ENCODE results near the gene EYS.
"Not testable (repeated sequence)": the region's sequence is repeated elsewhere in the genome, so short reads cannot be mapped to it uniquely, and the experiment has no call there.

Gene EYS

GRCh38 chr6:63926950-63927927, 1779.8 kb downstream of the EYS start:
- DNase-seq: no peak

GRCh38 chr6:63926258-63926780, 1780.7 kb downstream of the EYS start:
- DNase-seq: no peak

GRCh38 chr6:63923139-63923739, 1783.8 kb downstream of the EYS start:
- peak; percentile 6 for DNase-seq

- DNase-seq: no peak
Observed at GRCh38 chr6:63919556-63920110, 1787.4 kb downstream of the EYS start.

- no peak for DNase-seq
Observed at GRCh38 chr6:63912887-63913286, 1794.1 kb downstream of the EYS start.

GRCh38 chr6:63910863-63911551, 1796.0 kb downstream of the EYS start:
- DNase-seq: no peak

GRCh38 chr6:63904650-63905248, 1802.3 kb downstream of the EYS start:
- DNase-seq: no peak

- DNase-seq: no peak
Observed at GRCh38 chr6:63899550-63899949, 1807.5 kb downstream of the EYS start.

GRCh38 chr6:63897952-63898351, 1809.1 kb downstream of the EYS start:
- DNase-seq: no peak

GRCh38 chr6:63897459-63897858, 1809.6 kb downstream of the EYS start:
- no peak for DNase-seq

GRCh38 chr6:63888416-63888815, 1818.6 kb downstream of the EYS start:
- no peak for DNase-seq

- not testable (repeated sequence) for DNase-seq
Observed at GRCh38 chr6:63887804-63888203, 1819.2 kb downstream of the EYS start.

GRCh38 chr6:63887002-63887751, 1819.8 kb downstream of the EYS start:
- DNase-seq: no peak

GRCh38 chr6:63886341-63886740, 1820.7 kb downstream of the EYS start:
- no peak for DNase-seq

GRCh38 chr6:63883597-63883996, 1823.4 kb downstream of the EYS start:
- no peak for DNase-seq

GRCh38 chr6:63882208-63882607, 1824.8 kb downstream of the EYS start:
- no peak for DNase-seq

GRCh38 chr6:63881791-63882190, 1825.2 kb downstream of the EYS start:
- no peak for DNase-seq

GRCh38 chr6:63872233-63872632, 1834.8 kb downstream of the EYS start:
- no peak for DNase-seq

GRCh38 chr6:63868351-63868750, 1838.7 kb downstream of the EYS start:
- DNase-seq: no peak

- DNase-seq: no peak
Observed at GRCh38 chr6:63864671-63865318, 1842.2 kb downstream of the EYS start.

- DNase-seq: no peak
Observed at GRCh38 chr6:63864061-63864460, 1843.0 kb downstream of the EYS start.

Measured in DMS79 treated with DMSO at 0.1 percent for 48 hours (cell line).